GM12878 (cell line): Measurements from ENCODE around the gene S100A4. TPM values are rescaled to one million over a fixed set of nuclear protein-coding genes. Genes with fewer than 3 reads are reported as not detected.

ENCODE experiments used
- RFX5 ChIP-seq: IDR thresholded peaks from 2 replicates; pipeline ENCODE4 v1.6.1; 2011; ENCODE audit warnings: low read depth, low read length, improper control_type of control experiment
- SIN3A ChIP-seq: IDR thresholded peaks from 2 replicates; pipeline ENCODE4 v1.6.1; 2012; ENCODE audit warnings: low read depth, low read length, improper control_type of control experiment
- TCF3 ChIP-seq: IDR thresholded peaks from 2 replicates; pipeline ENCODE4 v1.6.1; 2012; ENCODE audit warnings: low read depth, mild to moderate bottlenecking, low read length, borderline replicate concordance; ENCODE audit not compliant: insufficient read depth
- ZBTB11 ChIP-seq: fragments of 450-650 bp; formaldehyde crosslinking; IDR thresholded peaks from 2 replicates; pipeline ENCODE4 v1.5.0; 2022; ENCODE audit warnings: mild to moderate bottlenecking, missing genetic modification characterization
- polyA plus RNA-seq, 11 experiments: library from polyadenylated mRNA; depleted of rRNA in 4 of 11; unstranded in 6 of 11; stranded (reverse) in 5 of 11; fragments of >200 nt; fragmentation: Nextera tagmentation in 4 of 11; fragmentation: Illumina TruSeq in 1 of 11; extraction: Ambion mirVana in 4 of 11; extraction: Trizol in 1 of 11; gene quantifications; 1 replicate in 1 of 11; 2 replicates in 10 of 11; pipeline versions ENCODE4 v1.2.1 to v1.2.3, GENCODE V29; 2011 to 2016; ENCODE audit warnings: inconsistent platforms in 2 of 11, missing spikeins in 2 of 11, low read depth in 1 of 11
- total RNA-seq, 4 experiments: library from RNA; depleted of rRNA in 3 of 4; stranded (reverse); fragments of >200 nt in 3 of 4; fragmentation: Illumina TruSeq in 1 of 4; extraction: Trizol in 1 of 4; gene quantifications; 2 replicates each; pipeline versions ENCODE4 v1.2.1 to v1.2.3, GENCODE V29; 2013 to 2021

S100A4 gene
- total and polyA plus RNA-seq, 10 of the 15 experiments (the other 5 are each of a cell fraction or from before 2014, with no cell fraction given), result 4.3 to 104 (median 27.3) TPM

DNA sequence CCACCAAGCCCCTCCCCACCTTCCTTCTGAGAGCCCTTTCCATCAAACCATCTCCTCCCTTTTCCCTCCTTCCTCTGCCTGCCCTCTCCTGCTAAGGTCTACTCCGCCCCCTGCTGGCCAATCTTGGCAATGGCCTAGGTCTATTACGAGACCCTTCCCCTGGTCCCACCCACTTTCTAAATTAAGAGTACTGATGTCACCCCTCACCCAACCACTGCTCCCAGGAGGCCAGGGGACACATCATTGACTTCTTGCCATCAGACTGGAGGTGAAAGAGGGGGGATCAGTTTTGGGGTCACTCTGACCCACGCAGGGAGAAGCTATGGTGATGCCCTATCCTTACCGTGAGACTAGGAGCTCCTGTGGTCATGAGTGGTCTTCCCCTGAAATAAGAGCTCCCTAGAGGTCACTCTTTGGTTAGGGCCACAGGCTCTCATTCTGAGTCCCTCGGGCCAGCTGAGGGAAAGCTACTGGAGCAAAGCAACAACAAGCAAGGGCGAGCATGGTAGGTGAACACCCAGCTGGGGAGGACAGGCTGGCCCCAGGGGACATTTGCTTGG lies 50.5 kb downstream of the S100A4 start (continued):
- TF ChIP-seq ZBTB11 (CRISPR knock-in tag) (no peak), SIN3A (no peak), TCF3 (no peak), RFX5 (no peak)

Other genes starting within 250 kb of the S100A4 start
Only the 7 nearest of the 21 such genes appear.
- gene S100A6, start 9.8 kb downstream of the S100A4 start, total RNA-seq (2014; rRNA removed), result 44.6 and 48.4 TPM in 2 replicates
- 45.7 and 46.9 TPM in 2 replicates for gene S100A6, start 9.8 kb downstream of the S100A4 start, total RNA-seq (2014; rRNA removed; fragmentation: Illumina TruSeq; extraction: Trizol)
- gene S100A6, start 9.8 kb downstream of the S100A4 start, total RNA-seq (2021), result 54.6 and 55.4 TPM in 2 replicates
- 5.3 and 7.2 TPM in 2 replicates for gene S100A6, start 9.8 kb downstream of the S100A4 start, polyA plus RNA-seq (2011; rRNA removed)
- gene S100A6, start 9.8 kb downstream of the S100A4 start, polyA plus RNA-seq (2014; fragmentation: Illumina TruSeq; extraction: Trizol), result 10.5 and 15.0 TPM in 2 replicates
- 100 to 1,000 TPM; 109 to 121 TPM for gene S100A6, start 9.8 kb downstream of the S100A4 start, polyA plus RNA-seq (2014; fragmentation: Nextera tagmentation; extraction: Ambion mirVana)
- 59.1 and 60.2 TPM in 2 replicates for gene S100A6, start 9.8 kb downstream of the S100A4 start, polyA plus RNA-seq (2014; rRNA removed)
- 10 to 100 TPM; 28.8 to 32.3 TPM for gene S100A6, start 9.8 kb downstream of the S100A4 start, polyA plus RNA-seq (2016; fragmentation: Nextera tagmentation; extraction: Ambion mirVana)
- not detected in 2 replicates for gene S100A5, start 4.9 kb downstream of the S100A4 start, total RNA-seq (2014; rRNA removed)
- 0.63 TPM in 1 of 2 replicates, not detected in the other for gene S100A5, start 4.9 kb downstream of the S100A4 start, total RNA-seq (2014; rRNA removed; fragmentation: Illumina TruSeq; extraction: Trizol)
- gene S100A5, start 4.9 kb downstream of the S100A4 start, total RNA-seq (2021), result 0.45 and 0.49 TPM in 2 replicates
- gene S100A5, start 4.9 kb downstream of the S100A4 start, polyA plus RNA-seq (2011; rRNA removed), result not detected in 2 replicates
- not detected in 2 replicates for gene S100A5, start 4.9 kb downstream of the S100A4 start, polyA plus RNA-seq (2014; fragmentation: Illumina TruSeq; extraction: Trizol)
- gene S100A5, start 4.9 kb downstream of the S100A4 start, polyA plus RNA-seq (2014; fragmentation: Nextera tagmentation; extraction: Ambion mirVana), result under 1 TPM; 0.47 to 0.75 TPM
- gene S100A5, start 4.9 kb downstream of the S100A4 start, polyA plus RNA-seq (2014; rRNA removed), result 0.28 TPM in 1 of 2 replicates, not detected in the other
- not detected for gene S100A5, start 4.9 kb downstream of the S100A4 start, polyA plus RNA-seq (2016; fragmentation: Nextera tagmentation; extraction: Ambion mirVana)
- gene S100A3, start 3.5 kb upstream of the S100A4 start, total RNA-seq (2014; rRNA removed), result not detected in 2 replicates
- not detected in 2 replicates for gene S100A3, start 3.5 kb upstream of the S100A4 start, total RNA-seq (2014; rRNA removed; fragmentation: Illumina TruSeq; extraction: Trizol)
- 0.29 TPM in 1 of 2 replicates, not detected in the other for gene S100A3, start 3.5 kb upstream of the S100A4 start, total RNA-seq (2021)
- 0.32 and 0.45 TPM in 2 replicates for gene S100A3, start 3.5 kb upstream of the S100A4 start, polyA plus RNA-seq (2011; rRNA removed)
- not detected in 2 replicates for gene S100A3, start 3.5 kb upstream of the S100A4 start, polyA plus RNA-seq (2014; fragmentation: Illumina TruSeq; extraction: Trizol)
- gene S100A3, start 3.5 kb upstream of the S100A4 start, polyA plus RNA-seq (2014; fragmentation: Nextera tagmentation; extraction: Ambion mirVana), result not detected
- 0.32 TPM in 1 of 2 replicates, not detected in the other for gene S100A3, start 3.5 kb upstream of the S100A4 start, polyA plus RNA-seq (2014; rRNA removed)
- not detected for gene S100A3, start 3.5 kb upstream of the S100A4 start, polyA plus RNA-seq (2016; fragmentation: Nextera tagmentation; extraction: Ambion mirVana)
- 0.11 and 0.76 TPM in 2 replicates for gene S100A2, start 20.0 kb upstream of the S100A4 start, total RNA-seq (2014; rRNA removed)
- 0.69 and 0.76 TPM in 2 replicates for gene S100A2, start 20.0 kb upstream of the S100A4 start, total RNA-seq (2014; rRNA removed; fragmentation: Illumina TruSeq; extraction: Trizol)
- 0.69 and 0.77 TPM in 2 replicates for gene S100A2, start 20.0 kb upstream of the S100A4 start, total RNA-seq (2021)
- 0.37 and 1.5 TPM in 2 replicates for gene S100A2, start 20.0 kb upstream of the S100A4 start, polyA plus RNA-seq (2011; rRNA removed)
- 0.92 TPM in 1 of 2 replicates, not detected in the other for gene S100A2, start 20.0 kb upstream of the S100A4 start, polyA plus RNA-seq (2014; fragmentation: Illumina TruSeq; extraction: Trizol)
- gene S100A2, start 20.0 kb upstream of the S100A4 start, polyA plus RNA-seq (2014; fragmentation: Nextera tagmentation; extraction: Ambion mirVana), result 1 to 10 TPM in 1 of 2 experiments, under 1 TPM in 1; 0.23 to 1.2 TPM
- 0.37 and 1.4 TPM in 2 replicates for gene S100A2, start 20.0 kb upstream of the S100A4 start, polyA plus RNA-seq (2014; rRNA removed)
- under 1 TPM in 1 of 2 experiments, not detected in 1; 0.42 TPM for gene S100A2, start 20.0 kb upstream of the S100A4 start, polyA plus RNA-seq (2016; fragmentation: Nextera tagmentation; extraction: Ambion mirVana)
- gene S100A16, start 67.3 kb upstream of the S100A4 start, total RNA-seq (2014; rRNA removed), result not detected in 2 replicates
- gene S100A16, start 67.3 kb upstream of the S100A4 start, total RNA-seq (2014; rRNA removed; fragmentation: Illumina TruSeq; extraction: Trizol), result not detected in 2 replicates
- 0.51 TPM in 1 of 2 replicates, not detected in the other for gene S100A16, start 67.3 kb upstream of the S100A4 start, total RNA-seq (2021)
- gene S100A16, start 67.3 kb upstream of the S100A4 start, polyA plus RNA-seq (2011; rRNA removed), result 0.12 and 0.15 TPM in 2 replicates
- not detected in 2 replicates for gene S100A16, start 67.3 kb upstream of the S100A4 start, polyA plus RNA-seq (2014; fragmentation: Illumina TruSeq; extraction: Trizol)
- gene S100A16, start 67.3 kb upstream of the S100A4 start, polyA plus RNA-seq (2014; fragmentation: Nextera tagmentation; extraction: Ambion mirVana), result not detected
- gene S100A16, start 67.3 kb upstream of the S100A4 start, polyA plus RNA-seq (2014; rRNA removed), result not detected in 2 replicates
- under 1 TPM; 0.14 to 0.35 TPM for gene S100A16, start 67.3 kb upstream of the S100A4 start, polyA plus RNA-seq (2016; fragmentation: Nextera tagmentation; extraction: Ambion mirVana)
- gene S100A14, start 70.5 kb upstream of the S100A4 start, total RNA-seq (2014; rRNA removed), result 0.28 and 0.33 TPM in 2 replicates
- 0.28 TPM in 1 of 2 replicates, not detected in the other for gene S100A14, start 70.5 kb upstream of the S100A4 start, total RNA-seq (2014; rRNA removed; fragmentation: Illumina TruSeq; extraction: Trizol)
- gene S100A14, start 70.5 kb upstream of the S100A4 start, total RNA-seq (2021), result 0.53 and 0.54 TPM in 2 replicates
- 0.58 and 0.89 TPM in 2 replicates for gene S100A14, start 70.5 kb upstream of the S100A4 start, polyA plus RNA-seq (2011; rRNA removed)
- gene S100A14, start 70.5 kb upstream of the S100A4 start, polyA plus RNA-seq (2014; fragmentation: Illumina TruSeq; extraction: Trizol), result 0.35 and 0.46 TPM in 2 replicates
- under 1 TPM in 1 of 2 experiments, not detected in 1; 0.20 TPM for gene S100A14, start 70.5 kb upstream of the S100A4 start, polyA plus RNA-seq (2014; fragmentation: Nextera tagmentation; extraction: Ambion mirVana)
- 0.28 and 0.77 TPM in 2 replicates for gene S100A14, start 70.5 kb upstream of the S100A4 start, polyA plus RNA-seq (2014; rRNA removed)
- gene S100A14, start 70.5 kb upstream of the S100A4 start, polyA plus RNA-seq (2016; fragmentation: Nextera tagmentation; extraction: Ambion mirVana), result not detected
- 6.2 and 8.1 TPM in 2 replicates for gene S100A13, start 81.7 kb upstream of the S100A4 start, total RNA-seq (2014; rRNA removed)
- gene S100A13, start 81.7 kb upstream of the S100A4 start, total RNA-seq (2014; rRNA removed; fragmentation: Illumina TruSeq; extraction: Trizol), result 7.9 and 9.1 TPM in 2 replicates
- gene S100A13, start 81.7 kb upstream of the S100A4 start, total RNA-seq (2021), result 10.3 and 12.8 TPM in 2 replicates
- 5.6 and 6.6 TPM in 2 replicates for gene S100A13, start 81.7 kb upstream of the S100A4 start, polyA plus RNA-seq (2011; rRNA removed)
- 10.1 and 10.3 TPM in 2 replicates for gene S100A13, start 81.7 kb upstream of the S100A4 start, polyA plus RNA-seq (2014; fragmentation: Illumina TruSeq; extraction: Trizol)
- 10 to 100 TPM; 29.7 to 30.9 TPM for gene S100A13, start 81.7 kb upstream of the S100A4 start, polyA plus RNA-seq (2014; fragmentation: Nextera tagmentation; extraction: Ambion mirVana)
- 13.0 and 17.1 TPM in 2 replicates for gene S100A13, start 81.7 kb upstream of the S100A4 start, polyA plus RNA-seq (2014; rRNA removed)
- gene S100A13, start 81.7 kb upstream of the S100A4 start, polyA plus RNA-seq (2016; fragmentation: Nextera tagmentation; extraction: Ambion mirVana), result 1 to 10 TPM; 5.7 to 7.3 TPM